Lung (tissue), 12 donors: ENCODE data around the gene COX10. TPM values are rescaled to one million over a fixed set of nuclear protein-coding genes. Genes with fewer than 3 reads are reported as not detected.

Experiments
- ATAC-seq: fragments of 200-7000 bp; cut with Tn5 transposase; one replicate; pipeline ENCODE4 v1.9.1; 2020; ENCODE audit warnings: moderate number of reproducible peaks; ENCODE audit not compliant: insufficient read depth, low FRiP score
- DNase-seq, 3 donors: peaks; one replicate each; pipeline ENCODE4 v3.0.0-alpha.2; 2013 to 2017
- H3K27ac ChIP-seq, 2 donors: one replicate each; pipeline ENCODE4 v1.5.1; 2013; ENCODE audit warnings: mild to moderate bottlenecking in 2 of 2, moderate library complexity in 2 of 2, control low read depth in 1 of 2, inconsistent platforms in 1 of 2, low read depth in 1 of 2, low read length in 1 of 2
- H3K27me3 ChIP-seq, 3 donors: one replicate each; pipeline ENCODE4 v1.5.1; 2013; ENCODE audit warnings: low read length in 2 of 3; ENCODE audit not compliant: control insufficient read depth in 3 of 3, insufficient read depth in 3 of 3
- H3K36me3 ChIP-seq, 4 donors: one replicate each; pipeline ENCODE4 v1.5.1; 2013; ENCODE audit warnings: low read length in 4 of 4, mild to moderate bottlenecking in 1 of 4, moderate library complexity in 1 of 4; ENCODE audit not compliant: control insufficient read depth in 4 of 4, insufficient read depth in 4 of 4
- H3K4me1 ChIP-seq, 5 donors: one replicate each; pipeline ENCODE4 v1.5.1; 2013; ENCODE audit warnings: low read length in 5 of 5, mild to moderate bottlenecking in 2 of 5, moderate library complexity in 1 of 5; ENCODE audit not compliant: control insufficient read depth in 5 of 5, insufficient read depth in 5 of 5
- H3K4me3 ChIP-seq: one replicate; pipeline ENCODE4 v1.5.1; 2013; ENCODE audit warnings: mild to moderate bottlenecking, control low read depth, moderate library complexity
- H3K9ac ChIP-seq, 2 donors: one replicate each; pipeline ENCODE4 v1.5.1; 2013; ENCODE audit warnings: low read length in 2 of 2, control low read depth in 1 of 2; ENCODE audit not compliant: insufficient read depth in 1 of 2
- H3K9me3 ChIP-seq, 4 donors: one replicate each; pipeline ENCODE4 v1.5.1; 2013; ENCODE audit warnings: low read length in 3 of 4, mild to moderate bottlenecking in 1 of 4, moderate library complexity in 1 of 4; ENCODE audit not compliant: control insufficient read depth in 4 of 4, insufficient read depth in 3 of 4
- CTCF ChIP-seq: IDR thresholded peaks from 2 replicates; pipeline ENCODE4 v1.5.1; 2012; ENCODE audit warnings: mild to moderate bottlenecking; ENCODE audit errors: control extremely low read depth, extremely low read depth
- WGBS, 2 donors: extraction: QIAGEN DNeasy Blood & Tissue Kit; methylation state at CpG; one replicate each; pipeline ENCODE4 v1.1.7; 2013; 5-methylcytosine and 5-hydroxymethylcytosine counted together
- polyA plus RNA-seq, 2 donors: library from polyadenylated mRNA; stranded (reverse); fragments of 200-250 nt; gene quantifications; one replicate each; pipeline ENCODE4 v1.2.1, GENCODE V29; 2013
- total RNA-seq, 2 donors: library from RNA; depleted of rRNA in 1 of 2; stranded (reverse); fragments of >200 nt in 1 of 2; gene quantifications; one replicate each; pipeline ENCODE4 v1.2.1, GENCODE V29; 2014 to 2021
- donor health status: control.
- donor health status: control.
- donor health status: Bipolar disorder and iron deficiency.
- donor health status: healthy.
- donor health status: DM: yes; HTN: yes; CAD: no.

The COX10 gene
- total and polyA plus RNA-seq, 4 donors = 6.4 to 17.9 (median 12.4) TPM

- peaks cover 0 to 3% (median 0%) of the 10 kb centered on the region in 5 donors for H3K4me1 ChIP-seq
- 90% methylated on average over 5 of the region's 5 CpGs for WGBS, 2 donors
- no peak overlapping the region for H3K27ac ChIP-seq
- ATAC-seq (no peak), DNase-seq (no peak)
- TF ChIP-seq CTCF = no peak
- no peaks in the 10 kb centered on the region for H3K9me3 ChIP-seq
- no peaks in the 10 kb centered on the region for H3K27me3 ChIP-seq
- H3K9ac ChIP-seq = no peak overlapping the region
- H3K36me3 ChIP-seq = peaks cover 0 to 3% (median under 1%) of the 10 kb centered on the region in 4 donors
- H3K4me3 ChIP-seq = no peak overlapping the region
Observed at GRCh38 chr17:14050616-14051015, 18.7 kb upstream of the COX10 start.

GRCh38 chr17:14051692-14052091 is 17.6 kb upstream of the COX10 start:
- no peak for ATAC-seq

GRCh38 chr17:14052886-14053615 is 16.3 kb upstream of the COX10 start:
- 81 to 87% methylated on average over 6 of the region's 6 CpGs for WGBS, 2 donors
- Histone ChIP-seq H3K27me3 (no peaks in the 10 kb centered on the region), H3K27ac (no peak overlapping the region), H3K9ac (no peak overlapping the region), H3K4me3 (no peak overlapping the region), H3K36me3 (peaks cover 0 to 6% (median 2%) of the 10 kb centered on the region in 4 donors), H3K4me1 (no peaks in the 10 kb centered on the region), H3K9me3 (peaks cover 0 to 4% (median 0%) of the 10 kb centered on the region in 4 donors)
- DNase-seq = no peak
- ATAC-seq = no peak
- TF ChIP-seq CTCF = no peak

More at GRCh38 chr17:14051692-14052091, 17.6 kb upstream of the COX10 start:
- H3K27ac ChIP-seq = no peak overlapping the region
- H3K27me3 ChIP-seq = no peaks in the 10 kb centered on the region
- WGBS, 2 donors = 92 to 97% methylated on average over 4 of the region's 4 CpGs
- H3K4me1 ChIP-seq = peaks cover 0 to 3% (median 0%) of the 10 kb centered on the region in 5 donors
- H3K9ac ChIP-seq = no peak overlapping the region
- H3K36me3 ChIP-seq = peaks cover 0 to 6% (median 2%) of the 10 kb centered on the region in 4 donors
- H3K9me3 ChIP-seq = peaks cover 0 to 4% (median 0%) of the 10 kb centered on the region in 4 donors
- DNase-seq = no peak
- TF ChIP-seq CTCF = no peak
- H3K4me3 ChIP-seq = no peak overlapping the region
